H9 (cell line): Measurements from ENCODE around the gene RSU1. TPM values are rescaled to one million over a fixed set of nuclear protein-coding genes. Genes with fewer than 3 reads are reported as not detected.
A peak's percentile ranks its signal among the peaks of the same experiment; 100 is the strongest.

Source experiments
- DNase-seq: peaks from one replicate; pipeline ENCODE4 v3.0.0-alpha.2; 2017
- H2AFZ ChIP-seq: one replicate; pipeline ENCODE4 v1.6.1; 2013; ENCODE audit warnings: mild to moderate bottlenecking, low read length, control low read depth, moderate library complexity
- H2AK5ac ChIP-seq: 2 replicates; pipeline ENCODE4 v1.6.1; 2013; ENCODE audit warnings: low read length, control low read depth, mixed read lengths; ENCODE audit not compliant: insufficient read length
- H2BK120ac ChIP-seq: one replicate; pipeline ENCODE4 v1.6.1; 2013; ENCODE audit warnings: low read depth, mild to moderate bottlenecking, low read length, control low read depth, inconsistent platforms; ENCODE audit not compliant: poor library complexity, severe bottlenecking
- H2BK12ac ChIP-seq: 2 replicates; pipeline ENCODE4 v1.6.1; 2013; ENCODE audit warnings: low read length, control low read depth, mixed read lengths, low read depth; ENCODE audit not compliant: insufficient read length
- H2BK15ac ChIP-seq: 2 replicates; pipeline ENCODE4 v1.6.1; 2013; ENCODE audit warnings: low read depth, low read length, control low read depth
- H2BK20ac ChIP-seq: one replicate; pipeline ENCODE4 v1.6.1; 2013; ENCODE audit warnings: low read depth, mild to moderate bottlenecking, low read length, control low read depth, inconsistent platforms; ENCODE audit not compliant: poor library complexity, severe bottlenecking
- H2BK5ac ChIP-seq: 2 replicates; pipeline ENCODE4 v1.6.1; 2013; ENCODE audit warnings: low read length, control low read depth, mixed read lengths; ENCODE audit not compliant: insufficient read length
- H3K14ac ChIP-seq: 2 replicates; pipeline ENCODE4 v1.6.1; 2013; ENCODE audit warnings: low read length, control low read depth; ENCODE audit not compliant: insufficient read depth
- H3K18ac ChIP-seq: 2 replicates; pipeline ENCODE4 v1.6.1; 2013; ENCODE audit warnings: low read depth, mild to moderate bottlenecking, mixed read lengths, low read length, control low read depth; ENCODE audit not compliant: insufficient read length
- H3K23ac ChIP-seq: 2 replicates; pipeline ENCODE4 v1.6.1; 2013; ENCODE audit warnings: low read length, control low read depth, mixed read lengths, low read depth; ENCODE audit not compliant: insufficient read length
- H3K23me2 ChIP-seq: 2 replicates; pipeline ENCODE4 v1.6.1; 2013; ENCODE audit warnings: low read depth, mild to moderate bottlenecking, mixed read lengths, low read length, control low read depth; ENCODE audit not compliant: insufficient read length, poor library complexity, severe bottlenecking
- H3K27ac ChIP-seq: 2 replicates; pipeline ENCODE4 v1.5.1; 2013; ENCODE audit warnings: low read length, control low read depth, mixed read lengths, low read depth; ENCODE audit not compliant: insufficient read length
- H3K27me3 ChIP-seq: 2 replicates; pipeline ENCODE4 v1.6.1; 2013; ENCODE audit warnings: low read length, control low read depth, inconsistent platforms; ENCODE audit not compliant: insufficient read depth
- H3K4ac ChIP-seq: 2 replicates; pipeline ENCODE4 v1.6.1; 2013; ENCODE audit warnings: low read depth, mild to moderate bottlenecking, control low read depth, inconsistent platforms, low read length, moderate library complexity
- H3K4me1 ChIP-seq: 2 replicates; pipeline ENCODE4 v1.6.1; 2013; ENCODE audit warnings: low read length, control low read depth, inconsistent platforms; ENCODE audit not compliant: insufficient read depth
- H3K4me2 ChIP-seq: 2 replicates; pipeline ENCODE4 v1.6.1; 2013; ENCODE audit warnings: low read length, control low read depth, mixed read lengths; ENCODE audit not compliant: insufficient read length, insufficient read depth
- H3K56ac ChIP-seq: 2 replicates; pipeline ENCODE4 v1.6.1; 2013; ENCODE audit warnings: low read depth, mild to moderate bottlenecking, mixed read lengths, low read length, control low read depth; ENCODE audit not compliant: insufficient read length
- H3K79me1 ChIP-seq: 2 replicates; pipeline ENCODE4 v1.6.1; 2013; ENCODE audit warnings: low read depth, mild to moderate bottlenecking, moderate library complexity, low read length, control low read depth, inconsistent platforms; ENCODE audit not compliant: insufficient read depth, poor library complexity, severe bottlenecking
- H3K79me2 ChIP-seq: 2 replicates; pipeline ENCODE4 v1.6.1; 2013; ENCODE audit warnings: low read length, control low read depth, inconsistent platforms; ENCODE audit not compliant: insufficient read depth
- H3K9ac ChIP-seq: 2 replicates; pipeline ENCODE4 v1.6.1; 2013; ENCODE audit warnings: low read length, control low read depth, mixed read lengths; ENCODE audit not compliant: insufficient read length; ENCODE audit errors: extremely low read depth
- H3K9me3 ChIP-seq: one replicate; pipeline ENCODE4 v1.6.1; 2013; ENCODE audit warnings: low read depth, low read length, inconsistent platforms; ENCODE audit not compliant: control insufficient read depth
- H3T11ph ChIP-seq: one replicate; pipeline ENCODE4 v1.6.1; 2013; ENCODE audit warnings: mild to moderate bottlenecking, low read length, control low read depth, inconsistent platforms
- H4K20me1 ChIP-seq: one replicate; pipeline ENCODE4 v1.6.1; 2013; ENCODE audit not compliant: control insufficient read depth, insufficient read length, insufficient read depth
- H4K5ac ChIP-seq: 2 replicates; pipeline ENCODE4 v1.6.1; 2013; ENCODE audit warnings: low read depth, mild to moderate bottlenecking, mixed read lengths, low read length, control low read depth; ENCODE audit not compliant: insufficient read length
- H4K8ac ChIP-seq: replicated peaks from 2 replicates; pipeline ENCODE4 v1.6.1; 2013; ENCODE audit warnings: low read length, control low read depth, mixed read lengths, low read depth; ENCODE audit not compliant: insufficient read length
- H4K91ac ChIP-seq: 2 replicates; pipeline ENCODE4 v1.6.1; 2013; ENCODE audit warnings: low read depth, mild to moderate bottlenecking, moderate library complexity, mixed read lengths, low read length, control low read depth; ENCODE audit not compliant: insufficient read length
- H3K27ac Mint-ChIP-seq, 3 experiments: 2 replicates in 2 of 3; 3 replicates in 1 of 3; pipeline ENCODE4 v1.8.0; 2020 to 2021; ENCODE audit warnings: mixed read lengths in 3 of 3, mild to moderate bottlenecking in 1 of 3, moderate library complexity in 1 of 3
- H3K27me3 Mint-ChIP-seq: 2 replicates; pipeline ENCODE4 v1.8.0; 2021; ENCODE audit warnings: low read depth, mild to moderate bottlenecking, moderate library complexity, mixed read lengths
- H3K36me3 Mint-ChIP-seq, 3 experiments: 2 replicates in 2 of 3; 3 replicates in 1 of 3; pipeline ENCODE4 v1.8.0; 2020 to 2021; ENCODE audit warnings: low read depth in 3 of 3, mixed read lengths in 3 of 3; ENCODE audit not compliant: insufficient read depth in 1 of 3
- H3K4me1 Mint-ChIP-seq, 2 experiments: 2 replicates each; pipeline ENCODE4 v1.8.0; 2020; ENCODE audit warnings: mixed read lengths in 2 of 2
- H3K4me3 Mint-ChIP-seq, 2 experiments: 2 replicates in 1 of 2; 3 replicates in 1 of 2; pipeline ENCODE4 v1.8.0; 2020 to 2021; ENCODE audit warnings: mild to moderate bottlenecking in 2 of 2, mixed read lengths in 2 of 2, moderate library complexity in 1 of 2
- H3K9me3 Mint-ChIP-seq, 2 experiments: 2 replicates in 1 of 2; 3 replicates in 1 of 2; pipeline ENCODE4 v1.8.0; 2020; ENCODE audit warnings: mild to moderate bottlenecking in 2 of 2, mixed read lengths in 2 of 2, moderate library complexity in 1 of 2
- WGBS: extraction: QIAGEN DNeasy Blood & Tissue Kit; methylation state at CpG from one replicate; pipeline ENCODE4 v1.1.7; 2013; ENCODE audit warnings: missing lambda C conversion rate, low lambda C conversion rate, mixed read lengths; ENCODE audit not compliant: insufficient read length; ENCODE audit errors: extremely low coverage; 5-methylcytosine and 5-hydroxymethylcytosine counted together
- total RNA-seq: library from RNA; stranded (reverse); gene quantifications from 2 replicates; pipeline ENCODE4 v1.2.1, GENCODE V29; 2021
- TF ChIP-seq, protein P1 (sequence below): fragments of 200-600 bp; sonication (generic); conservative IDR thresholded peaks from 3 replicates; pipeline ENCODE4 v1.8.0; 2021; ENCODE audit warnings: antibody characterized with exemption, mild to moderate bottlenecking

The RSU1 gene
- total RNA-seq, 1 experiment from 2014 or later: 59.4 TPM

DNA sequence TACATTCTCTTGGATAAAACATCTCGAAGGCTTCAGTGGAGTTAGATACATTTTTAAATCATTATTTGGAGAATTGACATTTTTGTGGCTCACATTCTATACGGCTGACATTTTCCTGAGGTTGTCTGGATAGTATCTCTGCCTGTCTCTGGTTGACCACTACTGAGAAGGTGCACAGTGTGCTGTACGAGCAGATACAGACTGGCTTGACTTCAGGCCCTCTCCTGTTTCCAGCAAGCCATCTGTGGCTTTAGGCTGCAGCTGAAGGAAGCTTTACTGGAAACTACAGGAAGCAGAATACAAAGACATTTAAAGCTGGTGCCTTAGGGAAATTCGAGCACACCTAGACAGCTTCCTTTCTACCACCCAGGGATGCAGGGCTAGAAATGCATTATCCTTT is 39.3 kb upstream of the RSU1 start:
- Histone ChIP-seq H3K79me2 (no peaks in the 10 kb centered on the region), H3K23ac (no peak overlapping the region), H3K27me3 (no peaks in the 10 kb centered on the region), H3K9ac (no peak overlapping the region), H4K5ac (no peak overlapping the region), H3K79me1 (no peaks in the 10 kb centered on the region), H2AFZ (no peak overlapping the region), H2BK20ac (no peak overlapping the region), H2AK5ac (no peak overlapping the region), H2BK15ac (no peak overlapping the region), H3K9me3 (no peaks in the 10 kb centered on the region), H3K14ac (no peak overlapping the region), H3K4me2 (no peak overlapping the region), H3K18ac (no peak overlapping the region), H3K23me2 (no peaks in the 10 kb centered on the region), H3K56ac (no peak overlapping the region), H4K20me1 (no peaks in the 10 kb centered on the region), H2BK120ac (no peak overlapping the region), H3K4me1 (no peaks in the 10 kb centered on the region), H2BK5ac (no peak overlapping the region), H2BK12ac (no peak overlapping the region), H4K8ac (no peak overlapping the region), H3T11ph (no peak overlapping the region), H3K4ac (no peak overlapping the region), H3K27ac (no peak overlapping the region), H4K91ac (no peak overlapping the region)
- Mint-ChIP-seq H3K9me3 (no peaks in the 10 kb centered on the region), H3K4me3 (no peak overlapping the region), H3K4me1 (peaks cover 8 to 16% of the 10 kb centered on the region in 2 experiments), H3K27ac (peak overlapping the region in 1 of 3 experiments; percentile 92; a peak in 3 of 7 replicates), H3K36me3 (no peaks in the 10 kb centered on the region), H3K27me3 (no peaks in the 10 kb centered on the region)
- no peak for DNase-seq
- WGBS: no CpG with 5 or more reads among the region's 4 CpGs
- TF ChIP-seq, protein P1, sequence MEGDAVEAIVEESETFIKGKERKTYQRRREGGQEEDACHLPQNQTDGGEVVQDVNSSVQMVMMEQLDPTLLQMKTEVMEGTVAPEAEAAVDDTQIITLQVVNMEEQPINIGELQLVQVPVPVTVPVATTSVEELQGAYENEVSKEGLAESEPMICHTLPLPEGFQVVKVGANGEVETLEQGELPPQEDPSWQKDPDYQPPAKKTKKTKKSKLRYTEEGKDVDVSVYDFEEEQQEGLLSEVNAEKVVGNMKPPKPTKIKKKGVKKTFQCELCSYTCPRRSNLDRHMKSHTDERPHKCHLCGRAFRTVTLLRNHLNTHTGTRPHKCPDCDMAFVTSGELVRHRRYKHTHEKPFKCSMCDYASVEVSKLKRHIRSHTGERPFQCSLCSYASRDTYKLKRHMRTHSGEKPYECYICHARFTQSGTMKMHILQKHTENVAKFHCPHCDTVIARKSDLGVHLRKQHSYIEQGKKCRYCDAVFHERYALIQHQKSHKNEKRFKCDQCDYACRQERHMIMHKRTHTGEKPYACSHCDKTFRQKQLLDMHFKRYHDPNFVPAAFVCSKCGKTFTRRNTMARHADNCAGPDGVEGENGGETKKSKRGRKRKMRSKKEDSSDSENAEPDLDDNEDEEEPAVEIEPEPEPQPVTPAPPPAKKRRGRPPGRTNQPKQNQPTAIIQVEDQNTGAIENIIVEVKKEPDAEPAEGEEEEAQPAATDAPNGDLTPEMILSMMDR: no peak
